GM18907 (cell line): ENCODE data around the gene SYCP2.
"Not testable (repeated sequence)": the region's sequence is repeated elsewhere in the genome, so short reads cannot be mapped to it uniquely, and the experiment has no call there.

ENCODE experiments used
- ATAC-seq: cut with Tn5 transposase; IDR thresholded peaks from one replicate; pipeline ENCODE4 v1.9.1; 2021; ENCODE audit warnings: mild to moderate bottlenecking, moderate library complexity; ENCODE audit not compliant: unreplicated experiment

Gene SYCP2

DNA sequence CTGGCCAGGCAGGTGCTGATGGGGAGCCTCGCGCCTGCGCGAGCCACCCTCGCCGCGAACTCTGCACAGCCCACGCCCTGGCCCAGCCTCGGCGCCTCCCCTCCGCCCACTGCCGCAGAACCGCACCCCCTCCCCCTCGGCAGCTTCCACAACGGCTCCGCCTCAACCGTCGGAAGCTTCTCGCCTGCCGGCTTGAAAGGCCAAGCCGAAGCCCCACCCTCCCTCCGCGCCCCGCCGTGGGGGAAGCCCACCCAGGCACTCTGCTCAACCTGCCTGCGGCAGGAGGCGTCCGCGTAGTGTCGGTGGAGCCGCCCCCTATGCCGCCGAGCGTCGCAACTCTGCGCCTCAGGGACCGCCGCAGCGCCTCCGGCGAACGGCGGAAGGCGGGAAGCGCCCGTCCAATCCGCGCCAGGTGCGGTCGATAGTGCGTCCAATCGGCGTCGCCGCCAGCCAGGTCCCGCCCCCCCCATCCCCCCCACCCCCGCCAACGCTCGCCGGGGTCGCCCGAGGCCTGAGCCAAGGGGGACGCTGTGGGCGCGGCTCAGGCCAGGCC lies at the start of gene SYCP2:
TSS of gene SYCP2 (minus strand) at position 342 of the 553 bp plus-strand sequence. CDS start 11,224 bp downstream, outside the sequence.
- peak; percentile 18 for ATAC-seq

- no peak for ATAC-seq
Measured at GRCh38 chr20:59983076-59983475, 49.6 kb upstream of the SYCP2 start.

DNA sequence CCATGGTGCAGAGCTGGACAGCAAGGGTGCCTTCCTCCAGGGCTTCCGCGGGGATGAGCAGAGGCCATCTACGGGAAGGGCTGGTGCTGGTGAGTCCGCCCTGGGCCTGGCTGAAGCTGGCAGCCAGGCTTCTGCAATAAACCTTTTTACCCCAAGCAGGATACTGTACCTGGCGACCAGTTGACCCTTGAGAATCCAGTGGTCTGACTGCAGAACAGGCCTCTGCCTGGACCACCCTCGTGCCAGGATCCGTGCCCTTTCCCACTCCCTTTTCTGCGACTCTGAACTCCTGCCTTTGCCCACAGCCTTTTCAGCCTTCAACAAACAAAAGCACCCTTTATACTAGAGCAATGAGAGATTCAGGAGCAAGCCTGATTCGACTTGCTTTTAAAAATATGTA lies 43.6 kb upstream of the SYCP2 start:
- no peak for ATAC-seq

DNA sequence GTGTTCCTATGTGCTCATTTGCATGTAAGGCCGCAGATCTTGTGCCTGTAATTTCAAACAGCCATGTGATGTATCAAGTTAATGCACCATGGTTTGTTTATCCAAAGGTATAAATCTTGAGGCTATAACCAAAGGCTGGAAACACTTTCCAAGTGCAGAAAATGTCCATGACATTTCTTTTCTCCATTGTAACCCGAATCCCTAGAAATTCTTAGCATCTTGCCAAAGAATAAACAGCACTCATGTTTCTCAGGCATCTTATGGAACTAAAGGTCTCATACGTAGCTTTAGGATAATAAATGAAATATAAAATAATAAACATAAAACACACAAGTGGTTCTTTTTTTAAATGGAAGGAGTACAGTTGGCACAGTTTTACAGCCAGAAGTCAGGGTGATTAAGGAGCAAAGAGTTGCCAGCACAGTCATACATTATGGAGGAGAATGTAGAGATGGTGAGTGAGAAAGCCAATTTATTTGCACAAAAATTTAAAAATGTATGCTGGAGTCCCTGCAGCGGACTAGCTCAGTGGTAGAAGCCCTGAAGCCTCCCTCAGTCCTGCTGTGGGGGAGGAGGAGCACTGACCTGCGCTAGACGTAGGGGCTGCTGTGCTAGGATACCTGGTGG lies 42.8 kb upstream of the SYCP2 start:
- ATAC-seq, result no peak

DNA sequence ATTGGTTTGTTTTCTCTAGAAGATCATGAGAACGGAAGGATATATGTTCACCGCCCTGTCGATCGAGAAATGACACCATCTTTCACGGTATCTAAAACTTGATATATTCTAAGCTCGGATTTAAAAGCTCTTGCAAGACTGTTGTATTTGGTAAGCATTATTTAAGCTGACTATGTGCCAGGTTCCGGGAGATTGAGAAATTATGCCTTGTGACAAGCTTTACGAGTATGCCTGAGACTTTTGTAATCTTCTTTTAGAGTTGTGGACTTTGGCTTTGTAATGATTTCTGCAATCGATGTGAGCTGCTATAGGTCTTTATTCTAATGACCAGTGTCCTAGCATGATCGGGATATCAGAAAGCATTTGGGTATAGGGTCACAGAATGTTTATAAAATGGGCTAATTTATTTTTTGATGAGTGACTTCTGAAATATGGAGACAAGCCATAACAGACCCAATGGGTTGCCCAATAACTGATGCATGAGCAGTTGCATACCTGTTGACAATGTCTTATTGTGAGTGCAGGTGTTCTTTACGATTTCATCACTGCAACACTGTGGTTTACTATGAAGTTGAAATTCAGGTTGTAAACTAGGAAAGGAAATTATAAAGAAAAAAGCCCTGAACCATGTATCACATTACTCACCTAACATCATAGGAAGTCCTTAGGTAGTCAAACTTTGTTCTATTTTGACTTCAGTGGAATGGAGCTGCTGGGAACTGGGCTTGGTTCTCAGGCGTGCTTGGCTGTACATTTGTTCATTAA lies 38.8 kb upstream of the SYCP2 start:
- no peak for ATAC-seq

GRCh38 chr20:59971428-59971827 lies 38.0 kb upstream of the SYCP2 start:
- ATAC-seq, result no peak

GRCh38 chr20:59966428-59966827 lies 33.0 kb upstream of the SYCP2 start:
- no peak for ATAC-seq

DNA sequence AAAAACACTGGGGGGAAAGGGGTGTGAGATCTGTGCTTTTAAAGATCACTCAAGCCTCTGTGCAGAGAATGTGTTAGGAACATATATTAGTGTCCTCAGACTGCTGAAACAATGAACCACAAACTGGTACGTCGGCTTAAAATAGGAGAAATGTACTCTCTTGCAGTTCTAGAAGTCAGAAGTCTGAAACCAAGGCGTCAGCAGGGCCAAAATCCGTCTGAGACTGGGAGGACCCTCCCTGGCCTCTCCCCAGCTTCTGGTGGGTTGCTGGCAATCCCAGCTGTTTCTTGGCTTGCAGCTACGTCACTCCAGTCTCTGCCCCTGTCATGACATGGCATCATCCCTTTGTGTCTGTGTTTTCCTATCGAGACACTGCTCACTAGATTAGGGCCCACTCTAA lies 28.7 kb upstream of the SYCP2 start:
- no peak for ATAC-seq

DNA sequence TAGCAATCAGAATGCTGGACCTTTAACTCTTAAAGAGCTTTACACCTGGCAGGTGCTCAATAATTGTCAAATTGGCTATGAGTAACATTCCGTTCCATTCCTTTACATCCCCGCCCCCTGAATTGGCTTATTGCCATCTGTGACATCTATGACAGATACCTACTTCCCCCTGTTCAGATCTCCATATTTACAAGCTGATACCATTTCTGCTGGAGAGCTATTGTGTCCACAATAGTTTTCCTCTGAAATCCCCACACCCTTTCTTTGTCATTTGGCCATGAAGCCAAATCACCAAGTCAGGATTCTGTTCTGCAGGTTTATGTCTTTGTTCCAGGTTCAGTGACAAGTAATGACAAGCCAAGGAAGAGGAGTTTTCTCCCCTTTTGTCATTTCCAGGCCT lies 28.0 kb upstream of the SYCP2 start:
- ATAC-seq, result no peak

DNA sequence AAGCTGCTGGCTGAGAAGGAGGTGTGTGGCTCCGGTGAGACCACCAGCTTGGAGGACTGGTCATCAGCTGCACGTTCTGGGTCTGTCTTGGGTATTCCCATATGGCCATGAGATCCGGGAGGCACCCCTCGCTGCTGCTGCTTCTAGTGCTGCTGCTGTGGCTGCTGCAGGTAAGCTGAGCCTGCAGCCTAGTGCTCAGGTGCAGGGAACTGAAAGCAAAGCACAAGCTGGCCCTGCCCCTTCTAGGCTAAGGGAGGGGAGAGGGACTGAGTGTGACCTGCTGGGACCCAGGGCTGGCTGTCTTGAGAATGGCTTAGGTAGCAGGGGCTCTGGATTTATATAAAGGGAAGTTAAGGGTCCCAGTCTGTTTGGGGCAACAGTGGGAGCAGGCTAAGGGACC lies 25.2 kb upstream of the SYCP2 start:
- no peak for ATAC-seq

- no peak for ATAC-seq
Measured at GRCh38 chr20:59958123-59958522, 24.7 kb upstream of the SYCP2 start, which contains the start of gene CDH26. Gene CDH26, plus strand, starts transcription at chr20:59958423. Its CDS starts 304 bp downstream, at chr20:59958727.

GRCh38 chr20:59957568-59957967 lies 24.1 kb upstream of the SYCP2 start:
- ATAC-seq, result not testable (repeated sequence)

DNA sequence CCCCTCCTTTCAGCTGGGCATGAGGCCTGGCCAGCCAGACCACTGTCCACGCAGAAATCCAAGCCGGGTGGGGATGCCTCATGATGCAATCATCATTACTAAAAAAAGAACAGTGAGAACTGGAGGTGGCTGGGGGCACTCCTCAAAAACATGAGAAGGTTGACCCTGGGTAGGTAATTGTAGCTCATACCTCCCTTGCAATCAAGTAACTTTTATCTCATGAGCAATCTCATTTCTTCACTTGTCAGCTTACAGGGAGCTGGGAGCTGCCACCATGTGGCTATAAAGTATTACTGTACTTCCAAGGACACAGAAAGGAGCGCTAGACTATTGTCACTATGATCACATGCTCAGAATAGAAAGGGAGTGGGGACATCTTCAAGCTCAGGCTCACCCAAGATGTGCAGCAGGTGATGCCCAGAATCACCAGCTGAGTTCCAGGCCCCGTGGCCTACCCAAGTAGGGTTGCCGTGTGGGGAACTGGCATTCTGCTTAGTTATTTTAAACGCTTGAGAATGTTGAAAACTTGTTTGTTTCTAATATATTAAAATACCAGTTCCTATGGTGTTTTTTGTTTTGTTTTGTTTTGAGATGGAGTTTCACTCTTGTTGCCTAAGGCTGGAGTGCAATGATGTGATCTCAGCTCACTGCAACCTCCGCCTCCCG lies 21.8 kb upstream of the SYCP2 start:
- ATAC-seq, result peak; percentile 52

DNA sequence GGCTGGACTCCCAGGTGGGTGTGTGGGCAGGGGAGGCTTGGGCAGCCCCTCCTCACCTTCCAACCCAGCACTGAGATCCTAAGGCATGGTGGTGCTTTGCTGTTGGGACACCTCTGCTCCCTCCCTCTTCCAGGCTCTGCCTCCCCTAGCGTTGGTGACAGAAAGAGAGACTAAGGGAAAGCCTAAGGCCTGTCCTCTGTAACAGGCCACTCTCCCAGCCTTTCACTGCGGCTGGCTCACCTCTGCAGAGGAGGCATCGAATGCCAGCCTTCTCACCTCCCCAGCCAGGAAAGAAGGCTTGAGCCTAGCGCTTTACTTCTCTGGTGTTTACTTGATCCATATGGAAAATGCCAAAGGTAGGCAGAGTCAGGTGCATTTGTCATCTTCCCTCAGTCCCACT lies 21.3 kb upstream of the SYCP2 start:
- ATAC-seq, result peak; percentile 5

GRCh38 chr20:59949911-59950310 lies 16.5 kb upstream of the SYCP2 start:
- ATAC-seq, result no peak

DNA sequence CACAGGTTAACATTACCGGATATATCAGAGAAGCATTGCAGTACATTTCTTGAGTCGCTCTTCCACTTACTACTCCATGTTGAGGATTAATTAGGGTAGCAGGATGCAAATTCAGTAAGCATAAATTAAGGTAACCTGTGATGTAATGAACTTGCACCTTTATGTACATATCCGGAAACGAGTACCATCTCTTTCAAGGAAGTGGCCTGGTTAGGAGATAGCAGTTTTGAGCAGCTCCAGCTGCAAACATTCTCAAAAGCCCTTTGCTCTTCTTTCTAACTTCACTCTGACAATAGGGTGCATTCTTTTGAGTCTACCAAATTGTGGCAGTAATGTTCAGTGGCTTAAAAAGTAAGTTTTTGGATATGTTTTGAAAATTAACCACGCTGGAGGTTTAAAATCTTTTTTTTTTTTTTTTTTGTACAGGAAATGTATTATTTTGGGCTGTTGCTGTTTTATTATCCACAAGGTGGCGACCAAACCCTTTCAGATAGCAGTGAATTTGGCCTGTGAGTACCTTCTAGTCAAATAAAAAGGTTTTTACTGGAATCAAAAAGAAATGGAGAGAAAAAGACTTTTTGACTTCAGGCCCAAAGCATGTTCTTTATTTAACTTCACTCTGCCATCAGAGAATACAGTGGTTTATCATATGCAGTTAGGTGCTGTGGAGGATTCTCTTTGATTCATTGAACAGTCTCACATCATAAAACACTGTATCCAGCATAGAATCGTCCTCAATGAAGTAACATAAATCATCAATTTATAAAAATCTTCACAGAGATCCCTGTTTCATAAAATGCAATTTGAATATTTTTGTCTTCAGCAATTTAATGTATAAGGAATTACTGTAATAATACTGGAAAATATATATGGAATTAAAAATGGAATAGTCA lies 15.6 kb upstream of the SYCP2 start:
- peak; percentile 64 for ATAC-seq

DNA sequence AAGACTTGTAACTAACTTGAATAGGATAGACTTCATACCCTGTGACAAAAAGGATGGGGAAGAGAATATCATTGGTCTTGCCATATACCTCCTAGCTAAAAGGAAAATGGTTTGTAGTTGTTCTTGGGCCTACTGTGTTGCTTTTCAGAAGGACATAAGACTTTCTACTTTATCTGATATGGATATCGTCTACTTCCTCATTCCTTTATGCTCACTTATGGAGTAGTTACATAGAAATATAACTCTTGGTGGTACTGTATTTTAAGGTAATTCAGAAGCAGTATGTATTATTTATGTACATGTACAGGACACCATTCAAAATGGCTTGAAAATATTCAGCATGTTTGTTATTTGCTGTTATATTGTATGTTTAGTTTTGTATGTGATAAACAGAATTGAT lies 14.8 kb upstream of the SYCP2 start:
- no peak for ATAC-seq

DNA sequence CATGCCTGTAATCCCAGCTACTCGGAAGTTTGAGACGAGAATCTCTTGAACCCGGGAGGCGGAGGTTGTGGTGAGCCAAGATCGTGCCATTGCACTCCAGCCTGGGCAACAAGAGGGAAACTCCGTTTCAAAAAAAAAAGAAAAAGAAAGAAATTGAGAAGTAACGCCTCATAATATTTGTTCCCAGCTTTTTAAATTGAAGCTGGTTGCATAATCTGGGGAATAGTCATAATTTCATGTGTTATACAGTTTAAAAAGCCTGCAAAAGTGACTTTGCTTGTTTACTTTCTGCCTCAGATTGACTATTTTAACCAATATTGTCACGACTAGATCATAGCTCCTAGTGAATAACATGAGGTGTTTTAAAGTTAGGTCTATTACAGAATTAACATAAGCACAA lies 13.9 kb upstream of the SYCP2 start:
- ATAC-seq, result no peak

DNA sequence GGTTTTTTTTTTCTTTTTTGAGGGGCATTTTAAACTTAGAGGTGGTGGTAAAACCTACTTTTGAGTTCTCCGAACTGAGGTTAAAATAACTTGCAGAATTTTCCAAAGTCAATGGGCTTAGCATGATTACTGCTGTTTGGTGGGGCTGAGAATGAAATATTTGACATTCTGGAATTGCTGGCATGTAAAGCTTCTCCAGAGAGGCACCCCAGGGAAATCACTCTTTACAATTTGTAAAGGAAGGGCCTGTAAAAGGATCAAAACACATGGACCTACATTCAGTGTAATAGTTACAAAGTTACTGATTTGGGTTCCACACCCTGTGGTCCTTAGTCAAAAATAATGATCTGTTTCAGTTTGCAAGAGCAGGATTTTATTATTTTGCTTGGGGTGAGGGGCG lies 12.3 kb upstream of the SYCP2 start:
- no peak for ATAC-seq

GRCh38 chr20:59945175-59945574 lies 11.7 kb upstream of the SYCP2 start:
- ATAC-seq, result no peak

DNA sequence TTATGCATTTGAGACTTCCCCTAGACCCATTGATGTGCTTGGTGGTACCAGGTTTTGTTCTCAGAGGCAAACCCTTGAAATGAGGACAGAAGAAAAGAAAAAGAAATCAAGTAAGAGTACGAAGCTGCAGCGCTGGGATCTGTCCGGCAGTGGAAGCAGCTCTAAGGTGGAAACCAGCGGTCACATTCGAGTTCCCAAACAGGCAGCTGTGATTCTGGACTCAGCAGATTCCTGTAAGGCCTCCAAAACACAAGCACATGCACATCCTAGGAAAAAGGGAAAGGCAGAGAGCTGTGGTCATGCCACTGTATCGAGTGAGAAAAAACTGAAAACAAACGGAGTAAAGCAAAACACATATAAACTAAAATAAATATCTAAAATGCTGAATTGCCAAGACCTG lies 11.3 kb upstream of the SYCP2 start:
- ATAC-seq, result no peak
